IPS DF 6.9 (cell line): ENCODE data around the gene JAZF1.

Experiments
- DNase-seq: peaks from one replicate; pipeline ENCODE4 v3.0.0-alpha.2; 2013; ENCODE audit warnings: low read depth, low spot score
- H3K27ac ChIP-seq: one replicate; pipeline ENCODE4 v1.5.1; 2013; ENCODE audit warnings: low read length, control low read depth
- H3K27me3 ChIP-seq: 2 replicates; pipeline ENCODE4 v1.6.1; 2013; ENCODE audit warnings: mild to moderate bottlenecking, low read length; ENCODE audit not compliant: control insufficient read depth, insufficient read depth
- H3K36me3 ChIP-seq: 2 replicates; pipeline ENCODE4 v1.6.1; 2013; ENCODE audit warnings: low read length; ENCODE audit not compliant: control insufficient read depth, insufficient read depth
- H3K4me1 ChIP-seq: 2 replicates; pipeline ENCODE4 v1.6.1; 2013; ENCODE audit warnings: low read length; ENCODE audit not compliant: control insufficient read depth, insufficient read depth
- H3K4me3 ChIP-seq: 2 replicates; pipeline ENCODE4 v1.5.1; 2013; ENCODE audit warnings: mild to moderate bottlenecking, low read length
- H3K9me3 ChIP-seq: 2 replicates; pipeline ENCODE4 v1.6.1; 2013; ENCODE audit warnings: low read length, inconsistent platforms; ENCODE audit not compliant: control insufficient read depth, insufficient read depth
- WGBS: extraction: QIAGEN DNeasy Blood & Tissue Kit; methylation state at CpG from one replicate; pipeline ENCODE4 v1.1.7; 2013; ENCODE audit warnings: mixed read lengths, missing lambda C conversion rate; ENCODE audit not compliant: insufficient read length, insufficient coverage; 5-methylcytosine and 5-hydroxymethylcytosine counted together

JAZF1 gene

GRCh38 chr7:28125431-28126409 is 54.9 kb downstream of the JAZF1 start:
- H3K4me3 ChIP-seq: no peak overlapping the region
- H3K9me3 ChIP-seq: no peaks in the 10 kb centered on the region
- DNase-seq: no peak
- no CpG with 5 or more reads among the region's 4 CpGs for WGBS
- H3K27ac ChIP-seq: no peak overlapping the region
- H3K36me3 ChIP-seq: no peaks in the 10 kb centered on the region
- H3K4me1 ChIP-seq: peaks cover 6% of the 10 kb centered on the region; the same call in 1 of the 2 replicates
- 0 out of 2 replicates have a peak, but pooled peaks cover 2% of the 10 kb centered on the region for H3K27me3 ChIP-seq

- Histone ChIP-seq H3K9me3 (no peaks in the 10 kb centered on the region), H3K4me3 (no peak overlapping the region), H3K36me3 (no peaks in the 10 kb centered on the region), H3K27me3 (0 out of 2 replicates have a peak, but pooled peaks cover 2% of the 10 kb centered on the region), H3K4me1 (peaks cover 6% of the 10 kb centered on the region; the same call in 1 of the 2 replicates), H3K27ac (no peak overlapping the region)
- no CpG with 5 or more reads among the region's 2 CpGs for WGBS
- DNase-seq: no peak
These were observed 56.2 kb downstream of the JAZF1 start for GRCh38 chr7:28124413-28124812.

GRCh38 chr7:28123752-28124151 is 56.8 kb downstream of the JAZF1 start:
- DNase-seq: no peak
- Histone ChIP-seq H3K4me3 (no peak overlapping the region), H3K36me3 (no peaks in the 10 kb centered on the region), H3K27me3 (0 out of 2 replicates have a peak, but pooled peaks cover 2% of the 10 kb centered on the region), H3K9me3 (no peaks in the 10 kb centered on the region), H3K4me1 (peaks cover 6% of the 10 kb centered on the region; the same call in 1 of the 2 replicates), H3K27ac (no peak overlapping the region)
- WGBS: no CpG with 5 or more reads among the region's 5 CpGs

DNA sequence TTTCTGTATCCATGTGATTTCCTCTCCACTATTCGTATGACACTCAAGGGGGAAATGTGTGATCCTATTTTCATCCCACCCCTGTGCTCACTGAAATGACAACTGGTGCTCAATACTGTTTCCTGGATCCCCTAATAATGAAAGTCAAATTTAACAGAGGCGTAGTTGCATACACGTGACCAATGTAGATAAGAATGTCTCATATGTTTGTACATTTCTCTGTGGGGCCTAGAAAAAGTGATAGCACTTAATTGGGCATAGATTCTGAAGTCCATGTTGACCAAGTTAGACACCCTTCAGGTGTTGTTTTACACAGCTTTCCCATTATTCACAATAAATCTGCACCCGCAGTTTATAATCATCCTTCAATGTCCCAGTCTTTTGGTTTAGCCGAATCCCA is 59.1 kb downstream of the JAZF1 start:
- Histone ChIP-seq H3K27ac (no peak overlapping the region), H3K4me1 (peaks cover 6% of the 10 kb centered on the region; the same call in 1 of the 2 replicates), H3K4me3 (no peak overlapping the region), H3K9me3 (no peaks in the 10 kb centered on the region), H3K36me3 (no peaks in the 10 kb centered on the region), H3K27me3 (no peaks in the 10 kb centered on the region)
- WGBS: no CpG with 5 or more reads among the region's 5 CpGs
- DNase-seq: no peak

DNA sequence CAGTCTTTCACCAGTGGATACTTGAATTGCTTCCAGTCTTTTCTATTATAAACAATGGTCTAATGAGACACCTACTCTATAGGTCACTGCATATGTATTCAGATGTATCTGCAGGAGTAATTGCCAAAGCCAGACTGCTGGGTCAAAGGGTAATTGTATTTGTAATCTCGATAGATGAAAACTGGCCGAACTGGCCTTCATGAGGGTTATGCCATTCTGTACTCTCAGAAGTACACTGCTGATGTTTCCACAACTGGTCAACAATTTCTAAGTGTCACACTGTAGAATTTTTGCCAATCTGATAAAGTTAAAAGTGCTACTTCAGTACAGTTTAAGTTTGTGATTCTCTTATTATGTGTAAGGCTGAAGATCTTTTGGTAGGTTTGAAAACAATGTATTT is 64.6 kb downstream of the JAZF1 start:
- Histone ChIP-seq H3K4me1 (no peaks in the 10 kb centered on the region), H3K27ac (no peak overlapping the region), H3K9me3 (no peaks in the 10 kb centered on the region), H3K27me3 (no peaks in the 10 kb centered on the region), H3K4me3 (no peak overlapping the region), H3K36me3 (no peaks in the 10 kb centered on the region)
- no CpG with 5 or more reads among the region's 2 CpGs for WGBS
- DNase-seq: no peak

GRCh38 chr7:28115261-28115660 is 65.3 kb downstream of the JAZF1 start:
- WGBS: no CpG with 5 or more reads among the region's 1 CpG
- Histone ChIP-seq H3K27me3 (no peaks in the 10 kb centered on the region), H3K4me3 (no peak overlapping the region), H3K36me3 (no peaks in the 10 kb centered on the region), H3K9me3 (no peaks in the 10 kb centered on the region), H3K27ac (no peak overlapping the region), H3K4me1 (no peaks in the 10 kb centered on the region)
- no peak for DNase-seq

DNA sequence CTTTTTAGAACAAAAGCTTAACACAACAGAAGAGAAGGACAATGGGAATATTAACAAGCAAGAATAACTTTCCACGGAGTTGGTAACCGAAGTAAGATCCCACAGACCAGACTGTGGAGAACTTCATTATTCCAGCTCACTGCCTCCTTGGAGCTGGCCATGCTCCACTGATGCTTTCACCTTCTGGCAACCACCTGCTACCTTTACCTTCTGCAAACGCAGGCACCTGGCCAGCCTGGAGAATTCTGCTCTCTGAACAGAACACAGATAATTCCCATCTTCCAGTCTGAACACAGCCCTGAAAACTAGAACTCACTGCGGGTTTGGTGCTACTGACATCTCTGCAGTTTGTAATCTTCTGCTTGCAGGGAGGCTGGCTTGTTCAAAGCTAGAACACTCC is 66.5 kb downstream of the JAZF1 start:
- DNase-seq: no peak
- Histone ChIP-seq H3K4me3 (no peak overlapping the region), H3K4me1 (no peaks in the 10 kb centered on the region), H3K27me3 (no peaks in the 10 kb centered on the region), H3K27ac (no peak overlapping the region), H3K36me3 (no peaks in the 10 kb centered on the region), H3K9me3 (no peaks in the 10 kb centered on the region)
- WGBS: no CpG with 5 or more reads among the region's 4 CpGs

GRCh38 chr7:28112883-28113540 is 67.6 kb downstream of the JAZF1 start:
- H3K4me1 ChIP-seq: no peaks in the 10 kb centered on the region
- H3K27me3 ChIP-seq: no peaks in the 10 kb centered on the region
- H3K4me3 ChIP-seq: no peak overlapping the region
- WGBS: no CpG with 5 or more reads among the region's 14 CpGs
- H3K36me3 ChIP-seq: no peaks in the 10 kb centered on the region
- no peak for DNase-seq
- H3K27ac ChIP-seq: no peak overlapping the region
- H3K9me3 ChIP-seq: no peaks in the 10 kb centered on the region

GRCh38 chr7:28112467-28112866 is 68.1 kb downstream of the JAZF1 start:
- Histone ChIP-seq H3K36me3 (no peaks in the 10 kb centered on the region), H3K27me3 (no peaks in the 10 kb centered on the region), H3K27ac (no peak overlapping the region), H3K4me3 (no peak overlapping the region), H3K4me1 (no peaks in the 10 kb centered on the region), H3K9me3 (no peaks in the 10 kb centered on the region)
- DNase-seq: no peak
- WGBS: no CpG with 5 or more reads among the region's 3 CpGs

DNA sequence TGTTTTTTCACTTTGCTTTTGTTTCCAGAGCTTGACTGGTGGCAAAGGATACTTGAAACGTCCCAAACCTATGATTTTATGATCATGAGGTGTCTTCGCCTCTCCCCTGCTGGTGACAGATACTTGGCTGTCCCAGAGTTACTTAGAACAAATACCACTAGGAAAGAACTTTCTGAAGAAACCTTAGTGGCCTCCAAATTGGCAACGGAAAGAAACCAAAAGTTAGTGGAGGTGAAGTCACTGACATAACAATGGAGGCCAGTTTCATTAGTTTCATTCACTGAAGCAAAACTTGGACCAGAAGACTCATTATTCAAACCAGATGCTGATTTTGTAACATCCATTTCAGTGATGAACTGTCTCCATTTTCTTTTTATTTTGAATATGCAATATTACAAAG is 68.6 kb downstream of the JAZF1 start:
- Histone ChIP-seq H3K27ac (no peak overlapping the region), H3K4me3 (no peak overlapping the region), H3K9me3 (no peaks in the 10 kb centered on the region), H3K36me3 (no peaks in the 10 kb centered on the region), H3K27me3 (no peaks in the 10 kb centered on the region), H3K4me1 (no peaks in the 10 kb centered on the region)
- WGBS: no CpG with 5 or more reads among the region's 3 CpGs
- DNase-seq: no peak
